ENCODE data around the gene CRYBG3. TPM values are rescaled to one million over a fixed set of nuclear protein-coding genes. Genes with fewer than 3 reads are reported as not detected.

The CRYBG3 gene
- polyA plus RNA-seq, 1 donor from 2014 or later = 1.3 TPM

DNA sequence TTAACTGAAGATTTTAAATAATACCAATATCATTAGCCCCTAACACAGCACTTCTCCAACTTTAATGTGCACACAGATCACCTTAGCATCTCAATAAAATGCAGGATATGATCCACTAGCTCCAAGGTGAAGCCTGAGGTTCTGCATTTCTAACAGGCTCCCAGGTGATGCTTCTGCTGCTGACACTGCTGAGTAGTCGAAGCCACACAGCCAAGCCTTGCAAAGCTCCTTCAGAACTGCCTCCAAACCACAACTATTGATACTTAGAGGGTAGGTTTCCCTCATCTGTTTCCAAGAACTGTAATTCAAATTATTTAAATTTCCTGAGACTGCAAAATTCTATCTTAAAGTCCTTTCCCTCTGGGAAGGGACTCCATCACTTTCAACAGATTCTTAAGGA is 146.6 kb downstream of the CRYBG3 start:
- Histone ChIP-seq H4K20me1 (ENCODE audit: insufficient read depth) (no peaks in the 10 kb centered on the region), H3K27me3 (ENCODE audit: insufficient read depth, low read depth, low read length) (no peaks in the 10 kb centered on the region), H3K9me2 (ENCODE audit: insufficient read depth, low read length) (no peaks in the 10 kb centered on the region), H3K27ac (ENCODE audit: low read length) (no peak overlapping the region), H3K79me2 (replicated peaks; ENCODE audit: insufficient read depth, low read length) (no peaks in the 10 kb centered on the region), H3F3A (ENCODE audit: insufficient read depth, low read length, poor library complexity, severe bottlenecking) (no peaks in the 10 kb centered on the region), H3K4me3 (ENCODE audit: low read length) (no peak overlapping the region), H3K9ac (ENCODE audit: low read length) (no peak overlapping the region), H3K4me2 (ENCODE audit: low read length) (no peak overlapping the region), H3K36me3 (ENCODE audit: insufficient read depth, low read length) (no peaks in the 10 kb centered on the region), H2AFZ (ENCODE audit: low read depth, low read length) (no peak overlapping the region), H3K9me3 (ENCODE audit: low read length) (no peaks in the 10 kb centered on the region)
- no peak for TF ChIP-seq TAF1 (IDR thresholded peaks at IDR 0.05; ENCODE audit: low read depth)
- TF ChIP-seq EZH2 (IDR thresholded peaks at IDR 0.05; ENCODE audit: borderline replicate concordance, insufficient read depth, low read length, poor library complexity, severe bottlenecking) = no peak
- TF ChIP-seq RAD21 (conservative IDR thresholded peaks at IDR 0.05) = no peak
- no peak for TF ChIP-seq EP300 (conservative IDR thresholded peaks at IDR 0.05; ENCODE audit: poor library complexity, severe bottlenecking)
- TF ChIP-seq, protein P1, sequence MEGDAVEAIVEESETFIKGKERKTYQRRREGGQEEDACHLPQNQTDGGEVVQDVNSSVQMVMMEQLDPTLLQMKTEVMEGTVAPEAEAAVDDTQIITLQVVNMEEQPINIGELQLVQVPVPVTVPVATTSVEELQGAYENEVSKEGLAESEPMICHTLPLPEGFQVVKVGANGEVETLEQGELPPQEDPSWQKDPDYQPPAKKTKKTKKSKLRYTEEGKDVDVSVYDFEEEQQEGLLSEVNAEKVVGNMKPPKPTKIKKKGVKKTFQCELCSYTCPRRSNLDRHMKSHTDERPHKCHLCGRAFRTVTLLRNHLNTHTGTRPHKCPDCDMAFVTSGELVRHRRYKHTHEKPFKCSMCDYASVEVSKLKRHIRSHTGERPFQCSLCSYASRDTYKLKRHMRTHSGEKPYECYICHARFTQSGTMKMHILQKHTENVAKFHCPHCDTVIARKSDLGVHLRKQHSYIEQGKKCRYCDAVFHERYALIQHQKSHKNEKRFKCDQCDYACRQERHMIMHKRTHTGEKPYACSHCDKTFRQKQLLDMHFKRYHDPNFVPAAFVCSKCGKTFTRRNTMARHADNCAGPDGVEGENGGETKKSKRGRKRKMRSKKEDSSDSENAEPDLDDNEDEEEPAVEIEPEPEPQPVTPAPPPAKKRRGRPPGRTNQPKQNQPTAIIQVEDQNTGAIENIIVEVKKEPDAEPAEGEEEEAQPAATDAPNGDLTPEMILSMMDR (IDR thresholded peaks at IDR 0.05; ENCODE audit: poor library complexity, severe bottlenecking) = no peak
- no peak for TF ChIP-seq MXI1 (conservative IDR thresholded peaks at IDR 0.05; ENCODE audit: poor library complexity, severe bottlenecking)
- TF ChIP-seq, protein P2, sequence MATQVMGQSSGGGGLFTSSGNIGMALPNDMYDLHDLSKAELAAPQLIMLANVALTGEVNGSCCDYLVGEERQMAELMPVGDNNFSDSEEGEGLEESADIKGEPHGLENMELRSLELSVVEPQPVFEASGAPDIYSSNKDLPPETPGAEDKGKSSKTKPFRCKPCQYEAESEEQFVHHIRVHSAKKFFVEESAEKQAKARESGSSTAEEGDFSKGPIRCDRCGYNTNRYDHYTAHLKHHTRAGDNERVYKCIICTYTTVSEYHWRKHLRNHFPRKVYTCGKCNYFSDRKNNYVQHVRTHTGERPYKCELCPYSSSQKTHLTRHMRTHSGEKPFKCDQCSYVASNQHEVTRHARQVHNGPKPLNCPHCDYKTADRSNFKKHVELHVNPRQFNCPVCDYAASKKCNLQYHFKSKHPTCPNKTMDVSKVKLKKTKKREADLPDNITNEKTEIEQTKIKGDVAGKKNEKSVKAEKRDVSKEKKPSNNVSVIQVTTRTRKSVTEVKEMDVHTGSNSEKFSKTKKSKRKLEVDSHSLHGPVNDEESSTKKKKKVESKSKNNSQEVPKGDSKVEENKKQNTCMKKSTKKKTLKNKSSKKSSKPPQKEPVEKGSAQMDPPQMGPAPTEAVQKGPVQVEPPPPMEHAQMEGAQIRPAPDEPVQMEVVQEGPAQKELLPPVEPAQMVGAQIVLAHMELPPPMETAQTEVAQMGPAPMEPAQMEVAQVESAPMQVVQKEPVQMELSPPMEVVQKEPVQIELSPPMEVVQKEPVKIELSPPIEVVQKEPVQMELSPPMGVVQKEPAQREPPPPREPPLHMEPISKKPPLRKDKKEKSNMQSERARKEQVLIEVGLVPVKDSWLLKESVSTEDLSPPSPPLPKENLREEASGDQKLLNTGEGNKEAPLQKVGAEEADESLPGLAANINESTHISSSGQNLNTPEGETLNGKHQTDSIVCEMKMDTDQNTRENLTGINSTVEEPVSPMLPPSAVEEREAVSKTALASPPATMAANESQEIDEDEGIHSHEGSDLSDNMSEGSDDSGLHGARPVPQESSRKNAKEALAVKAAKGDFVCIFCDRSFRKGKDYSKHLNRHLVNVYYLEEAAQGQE (IDR thresholded peaks at IDR 0.05; ENCODE audit: borderline replicate concordance) = no peak
- TF ChIP-seq POLR2AphosphoS5 (IDR thresholded peaks at IDR 0.05) = no peak
- TF ChIP-seq SMC3 (conservative IDR thresholded peaks at IDR 0.05; ENCODE audit: poor library complexity) = no peak

DNA sequence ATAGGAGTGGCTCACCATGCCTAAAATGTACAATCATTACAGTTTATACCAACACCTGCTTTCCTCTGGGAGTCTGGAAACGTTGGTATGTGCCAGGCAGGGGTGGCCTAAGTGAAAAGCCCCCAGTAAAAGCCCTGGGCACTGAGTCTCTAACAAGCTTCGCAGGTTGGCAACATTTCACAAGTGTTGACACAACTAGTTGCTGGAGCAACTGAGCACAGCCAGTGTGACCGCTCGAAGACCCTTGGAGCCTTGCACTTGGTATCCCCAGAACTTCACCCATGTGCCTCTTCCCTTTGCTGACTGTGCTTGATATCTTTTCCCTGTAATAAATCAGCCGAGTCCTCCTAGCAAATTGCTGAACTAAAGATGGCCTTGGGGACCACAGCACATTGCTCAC is 147.7 kb downstream of the CRYBG3 start:
- Histone ChIP-seq H3K9ac (ENCODE audit: low read length) (no peak overlapping the region), H3K9me3 (ENCODE audit: low read length) (no peaks in the 10 kb centered on the region), H3F3A (ENCODE audit: insufficient read depth, low read length, poor library complexity, severe bottlenecking) (no peaks in the 10 kb centered on the region), H3K79me2 (replicated peaks; ENCODE audit: insufficient read depth, low read length) (no peaks in the 10 kb centered on the region), H3K9me2 (ENCODE audit: insufficient read depth, low read length) (no peaks in the 10 kb centered on the region), H2AFZ (ENCODE audit: low read depth, low read length) (no peak overlapping the region), H3K27ac (ENCODE audit: low read length) (no peak overlapping the region), H3K4me2 (ENCODE audit: low read length) (no peak overlapping the region), H3K36me3 (ENCODE audit: insufficient read depth, low read length) (no peaks in the 10 kb centered on the region), H3K4me3 (ENCODE audit: low read length) (no peak overlapping the region), H3K27me3 (ENCODE audit: insufficient read depth, low read depth, low read length) (no peaks in the 10 kb centered on the region), H4K20me1 (ENCODE audit: insufficient read depth) (no peaks in the 10 kb centered on the region)
- no peak for TF ChIP-seq RAD21 (conservative IDR thresholded peaks at IDR 0.05)
- TF ChIP-seq, protein P1 (IDR thresholded peaks at IDR 0.05; ENCODE audit: poor library complexity, severe bottlenecking) = no peak
- TF ChIP-seq, protein P2 (IDR thresholded peaks at IDR 0.05; ENCODE audit: borderline replicate concordance) = no peak
- no peak for TF ChIP-seq POLR2AphosphoS5 (IDR thresholded peaks at IDR 0.05)
- TF ChIP-seq EP300 (conservative IDR thresholded peaks at IDR 0.05; ENCODE audit: poor library complexity, severe bottlenecking) = no peak
- no peak for TF ChIP-seq TAF1 (IDR thresholded peaks at IDR 0.05; ENCODE audit: low read depth)
